ENCODE data around the gene KIAA1217.

- TF ChIP-seq EP300 (IDR thresholded peaks at IDR 0.05; ENCODE audit: low read length) (no peak), AFF4 (CRISPR knock-in tag; IDR thresholded peaks at IDR 0.05) (no peak), PREB (CRISPR knock-in tag; IDR thresholded peaks at IDR 0.05) (no peak), PHF21A (IDR thresholded peaks at IDR 0.05; ENCODE audit: borderline replicate concordance, low read depth) (no peak), AFF1 (IDR thresholded peaks at IDR 0.05; ENCODE audit: low read depth in 1 of 2, partially characterized antibody in 2 of 2) (no peak), ZNF512 (tag; IDR thresholded peaks at IDR 0.05) (no peak)
These were observed 97.6 kb downstream of the KIAA1217 start for GRCh38 chr10:24306507-24306875.
